NK-92 (cell line): ENCODE data around the gene ZNF554.
"Not testable (repeated sequence)": the region's sequence is repeated elsewhere in the genome, so short reads cannot be mapped to it uniquely, and the experiment has no call there.

Experiments used
- DNase-seq: peaks from one replicate; lab custom pipeline; 2025; ENCODE audit not compliant: unreplicated experiment; lab: John Stamatoyannopoulos, UW

ZNF554 gene

GRCh38 chr19:2865334-2866100, 45.8 kb downstream of the ZNF554 start:
- DNase-seq, result no peak

GRCh38 chr19:2866495-2867024, 46.9 kb downstream of the ZNF554 start:
- no peak for DNase-seq

- no peak for DNase-seq
These were observed 47.6 kb downstream of the ZNF554 start, which contains the start of gene ZNF556 for GRCh38 chr19:2867025-2867991. ZNF556 (plus strand) TSS chr19:2867335; CDS start chr19:2867422, 87 bp downstream.

- DNase-seq, result no peak
These were observed 50.0 kb downstream of the ZNF554 start for GRCh38 chr19:2869618-2870017.

- DNase-seq, result not testable (repeated sequence)
These were observed 52.5 kb downstream of the ZNF554 start for GRCh38 chr19:2872175-2872574.

GRCh38 chr19:2877398-2878331, 58.0 kb downstream of the ZNF554 start:
- no peak for DNase-seq

GRCh38 chr19:2883686-2884439, 64.2 kb downstream of the ZNF554 start:
- DNase-seq, result no peak

- no peak for DNase-seq
These were observed 66.1 kb downstream of the ZNF554 start for GRCh38 chr19:2885736-2886135.
